Peyer's patch (tissue), 4 donors: ENCODE measurements around the gene FSTL1. TPM values are rescaled to one million over a fixed set of nuclear protein-coding genes. Genes with fewer than 3 reads are reported as not detected.

Source experiments
- DNase-seq, 3 donors: peaks; one replicate each; pipeline ENCODE4 v3.0.0-alpha.2; 2017 to 2019
- H3K27ac ChIP-seq, 4 donors: fragments of 200-600 bp; sonication (generic); one replicate each; pipeline ENCODE4 v1.5.1; 2016 to 2019
- H3K27me3 ChIP-seq, 2 donors: fragments of 200-600 bp; sonication (generic); one replicate each; pipeline ENCODE4 v1.5.1; 2019
- H3K36me3 ChIP-seq, 3 donors: fragments of 200-600 bp; sonication (generic); one replicate each; pipeline ENCODE4 v1.5.1; 2016 to 2019
- H3K4me1 ChIP-seq, 4 donors: fragments of 200-600 bp; sonication (generic); one replicate each; pipeline ENCODE4 v1.5.1; 2016 to 2019
- H3K4me3 ChIP-seq, 4 donors: fragments of 200-600 bp; sonication (generic); 1 replicate in 3 of 4; 2 replicates in 1 of 4; pipeline ENCODE4 v1.5.1; 2016 to 2019; ENCODE audit warnings: mild to moderate bottlenecking in 1 of 4
- H3K9me3 ChIP-seq, 4 donors: fragments of 200-600 bp; sonication (generic); one replicate each; pipeline ENCODE4 v1.5.1; 2016 to 2019; ENCODE audit warnings: mild to moderate bottlenecking in 1 of 4
- POLR2A ChIP-seq, 2 donors: fragments of 450-650 bp; IDR thresholded peaks; one replicate each; pipeline ENCODE4 v1.5.1; 2017; ENCODE audit warnings: antibody characterized with exemption in 2 of 2, mild to moderate bottlenecking in 2 of 2, moderate library complexity in 2 of 2
- total RNA-seq, 4 donors: library from RNA; depleted of rRNA; stranded (reverse); fragments of >200 nt; gene quantifications; one replicate each; pipeline ENCODE4 v1.1.0, GENCODE V29; 2016
- TF ChIP-seq, protein P1 (sequence below), 6 experiments: fragments of 450-650 bp in 4 of 6; fragments of 200-600 bp in 2 of 6; sonication (generic) in 1 of 6; IDR thresholded peaks; one replicate each; pipeline ENCODE4 v1.5.1; 2017 to 2019; ENCODE audit warnings: antibody characterized with exemption in 6 of 6, mild to moderate bottlenecking in 3 of 6, moderate library complexity in 1 of 6

Gene FSTL1
- total RNA-seq, 4 donors from 2014 or later, result 22.2 to 84.2 (median 59.8) TPM

DNA sequence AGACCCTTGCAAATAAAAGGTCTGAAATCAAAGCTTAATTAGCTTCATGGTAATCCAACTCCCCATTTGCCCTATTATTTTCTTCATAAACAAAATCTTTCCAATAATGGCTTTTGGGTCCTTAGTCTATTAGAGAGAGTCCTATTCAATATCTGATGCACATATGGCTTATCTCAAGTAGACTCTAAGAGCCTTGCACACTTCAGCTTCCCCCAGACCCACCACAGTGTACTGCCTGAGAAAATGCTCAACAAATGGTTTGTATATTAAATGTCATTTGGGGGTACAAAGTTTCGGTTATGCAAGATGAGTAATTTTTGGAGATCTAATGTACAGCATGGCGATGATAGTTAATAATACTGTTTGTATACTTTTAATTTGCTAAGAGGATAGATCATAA lies 28.9 kb downstream of the FSTL1 start:
- Histone ChIP-seq H3K27ac (peak overlapping the region in 1 of 4 donors; percentile 77), H3K4me3 (no peak overlapping the region), H3K4me1 (peaks cover 0 to 31% (median 0%) of the 10 kb centered on the region in 4 donors), H3K36me3 (no peaks in the 10 kb centered on the region), H3K9me3 (no peaks in the 10 kb centered on the region), H3K27me3 (no peaks in the 10 kb centered on the region)
- TF ChIP-seq POLR2A (IDR thresholded peaks at IDR 0.05), result no peak
- TF ChIP-seq, protein P1, sequence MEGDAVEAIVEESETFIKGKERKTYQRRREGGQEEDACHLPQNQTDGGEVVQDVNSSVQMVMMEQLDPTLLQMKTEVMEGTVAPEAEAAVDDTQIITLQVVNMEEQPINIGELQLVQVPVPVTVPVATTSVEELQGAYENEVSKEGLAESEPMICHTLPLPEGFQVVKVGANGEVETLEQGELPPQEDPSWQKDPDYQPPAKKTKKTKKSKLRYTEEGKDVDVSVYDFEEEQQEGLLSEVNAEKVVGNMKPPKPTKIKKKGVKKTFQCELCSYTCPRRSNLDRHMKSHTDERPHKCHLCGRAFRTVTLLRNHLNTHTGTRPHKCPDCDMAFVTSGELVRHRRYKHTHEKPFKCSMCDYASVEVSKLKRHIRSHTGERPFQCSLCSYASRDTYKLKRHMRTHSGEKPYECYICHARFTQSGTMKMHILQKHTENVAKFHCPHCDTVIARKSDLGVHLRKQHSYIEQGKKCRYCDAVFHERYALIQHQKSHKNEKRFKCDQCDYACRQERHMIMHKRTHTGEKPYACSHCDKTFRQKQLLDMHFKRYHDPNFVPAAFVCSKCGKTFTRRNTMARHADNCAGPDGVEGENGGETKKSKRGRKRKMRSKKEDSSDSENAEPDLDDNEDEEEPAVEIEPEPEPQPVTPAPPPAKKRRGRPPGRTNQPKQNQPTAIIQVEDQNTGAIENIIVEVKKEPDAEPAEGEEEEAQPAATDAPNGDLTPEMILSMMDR (IDR thresholded peaks at IDR 0.05), result no peak
- DNase-seq, result no peak

- Histone ChIP-seq H3K36me3 (no peaks in the 10 kb centered on the region), H3K27ac (peak overlapping the region in 3 of 4 donors; percentile 3 to 77 (median 42)), H3K27me3 (no peaks in the 10 kb centered on the region), H3K9me3 (no peaks in the 10 kb centered on the region), H3K4me3 (no peak overlapping the region), H3K4me1 (peaks cover 0 to 35% (median 0%) of the 10 kb centered on the region in 4 donors)
- no peak for DNase-seq
- no peak for TF ChIP-seq POLR2A (IDR thresholded peaks at IDR 0.05)
- TF ChIP-seq, protein P1 (IDR thresholded peaks at IDR 0.05), result no peak
Observed at GRCh38 chr3:120420928-120421551, 29.8 kb downstream of the FSTL1 start.

DNA sequence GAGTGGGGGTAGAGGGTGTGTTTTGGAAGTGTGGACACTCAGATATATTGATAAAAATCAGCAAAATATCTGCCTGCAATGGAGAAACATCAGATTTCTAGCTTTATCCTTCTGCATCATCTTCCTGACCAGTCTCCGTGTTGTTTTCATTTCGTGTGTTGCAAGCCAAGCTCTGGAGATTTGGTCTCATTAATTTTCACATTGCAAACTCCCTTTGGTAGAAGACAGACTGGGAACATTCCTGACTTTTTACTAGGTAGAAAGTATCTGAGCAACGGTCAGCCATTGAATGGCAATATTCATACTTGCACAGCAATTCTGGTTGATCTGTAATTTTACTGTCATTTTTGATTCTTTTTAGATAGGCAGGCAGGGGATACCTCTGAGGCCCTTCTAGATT lies 30.4 kb downstream of the FSTL1 start:
- no peaks in the 10 kb centered on the region for H3K36me3 ChIP-seq
- peaks cover 0 to 35% (median 0%) of the 10 kb centered on the region in 4 donors for H3K4me1 ChIP-seq
- H3K27ac ChIP-seq, result peak overlapping the region in 1 of 4 donors; percentile 77
- TF ChIP-seq, protein P1 (IDR thresholded peaks at IDR 0.05), result no peak
- no peak for TF ChIP-seq POLR2A (IDR thresholded peaks at IDR 0.05)
- no peak overlapping the region for H3K4me3 ChIP-seq
- DNase-seq, result no peak
- H3K27me3 ChIP-seq, result no peaks in the 10 kb centered on the region
- H3K9me3 ChIP-seq, result no peaks in the 10 kb centered on the region

DNA sequence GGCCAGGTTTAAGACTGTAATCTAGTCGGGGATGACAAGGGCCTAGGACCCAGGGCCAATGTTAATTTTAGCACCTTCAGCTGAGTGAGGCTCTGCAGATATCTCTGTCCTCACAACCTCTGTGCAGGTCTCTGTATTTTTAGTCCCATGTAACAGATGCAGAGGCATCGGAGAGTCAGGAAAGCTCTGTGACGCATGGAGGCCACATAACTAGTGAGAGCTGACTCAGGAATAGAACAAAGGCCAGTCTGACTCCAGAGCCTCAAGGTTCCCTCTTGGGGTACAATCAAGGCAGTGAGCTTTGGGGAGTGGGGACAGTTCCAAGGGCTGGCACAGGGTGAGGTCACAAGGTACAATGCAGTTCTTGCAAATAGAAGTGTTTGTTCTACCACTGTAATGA lies 31.0 kb downstream of the FSTL1 start:
- H3K27ac ChIP-seq, result peak overlapping the region in 1 of 4 donors; percentile 77
- H3K27me3 ChIP-seq, result no peaks in the 10 kb centered on the region
- H3K4me1 ChIP-seq, result peaks cover 0 to 35% (median 0%) of the 10 kb centered on the region in 4 donors
- H3K9me3 ChIP-seq, result no peaks in the 10 kb centered on the region
- TF ChIP-seq, protein P1 (IDR thresholded peaks at IDR 0.05), result no peak
- no peak for TF ChIP-seq POLR2A (IDR thresholded peaks at IDR 0.05)
- no peaks in the 10 kb centered on the region for H3K36me3 ChIP-seq
- DNase-seq, result no peak
- H3K4me3 ChIP-seq, result no peak overlapping the region

DNA sequence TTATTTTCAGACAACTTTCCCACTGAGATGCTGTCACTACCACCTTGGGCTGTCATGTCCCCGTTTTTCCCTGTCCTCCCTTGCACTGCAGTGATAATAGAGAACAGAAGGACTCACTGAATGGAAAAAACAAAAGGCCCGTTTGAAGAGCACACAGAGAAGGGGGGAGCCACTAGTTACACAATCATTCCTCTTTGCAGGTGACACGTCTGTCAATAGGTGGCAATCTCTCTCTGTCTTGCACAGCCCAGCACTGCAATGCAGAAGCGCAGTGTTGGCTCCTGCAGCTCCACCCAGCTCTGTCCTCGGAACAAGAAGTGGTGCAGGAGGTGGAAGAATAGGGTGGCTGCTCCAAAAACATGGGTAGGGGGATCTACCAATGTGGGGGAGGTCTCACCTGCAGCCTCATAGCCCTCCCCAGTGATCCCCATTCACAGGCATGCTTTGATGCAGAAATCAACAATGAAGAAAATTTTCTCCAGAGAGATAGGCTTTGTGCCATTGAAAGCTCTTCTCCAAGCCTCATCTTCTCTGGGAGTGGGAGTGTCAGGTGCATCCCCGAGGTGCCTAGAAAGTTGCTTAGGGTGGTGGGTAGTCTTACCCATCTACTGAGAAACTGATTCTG lies 31.8 kb downstream of the FSTL1 start:
- no peaks in the 10 kb centered on the region for H3K9me3 ChIP-seq
- TF ChIP-seq, protein P1 (IDR thresholded peaks at IDR 0.05), result peak in 4 of 6 experiments; percentile 35 to 79 (median 68)
- TF ChIP-seq POLR2A (IDR thresholded peaks at IDR 0.05), result no peak
- peaks cover 0 to 35% (median 0%) of the 10 kb centered on the region in 4 donors for H3K4me1 ChIP-seq
- no peak overlapping the region for H3K4me3 ChIP-seq
- H3K36me3 ChIP-seq, result no peaks in the 10 kb centered on the region
- H3K27me3 ChIP-seq, result no peaks in the 10 kb centered on the region
- peak overlapping the region in 2 of 4 donors; percentile 3 to 77 for H3K27ac ChIP-seq
- peak; percentile 26 to 76 (median 58) for DNase-seq
